Coronary artery (tissue), 2 donors: Measurements from ENCODE around the gene SPOP.
A peak's percentile ranks its signal among the peaks of the same experiment; 100 is the strongest.
"Not testable (repeated sequence)": the region's sequence is repeated elsewhere in the genome, so short reads cannot be mapped to it uniquely, and the experiment has no call there.

Source experiments
- DNase-seq: peaks from one replicate; pipeline ENCODE4 v3.0.0-alpha.2; 2017; ENCODE audit warnings: low spot score
- H3K27ac ChIP-seq, 2 donors: fragments of 200-600 bp; sonication (generic); one replicate each; pipeline ENCODE4 v1.5.1; 2016 to 2019
- H3K4me3 ChIP-seq: fragments of 200-600 bp; sonication (generic); 2 replicates; pipeline ENCODE4 v1.5.1; 2016; ENCODE audit warnings: mild to moderate bottlenecking, moderate library complexity
- TF ChIP-seq, protein P1 (sequence below): fragments of 200-600 bp; sonication (generic); IDR thresholded peaks from one replicate; pipeline ENCODE4 v1.5.1; 2019; ENCODE audit warnings: antibody characterized with exemption

SPOP gene

DNA sequence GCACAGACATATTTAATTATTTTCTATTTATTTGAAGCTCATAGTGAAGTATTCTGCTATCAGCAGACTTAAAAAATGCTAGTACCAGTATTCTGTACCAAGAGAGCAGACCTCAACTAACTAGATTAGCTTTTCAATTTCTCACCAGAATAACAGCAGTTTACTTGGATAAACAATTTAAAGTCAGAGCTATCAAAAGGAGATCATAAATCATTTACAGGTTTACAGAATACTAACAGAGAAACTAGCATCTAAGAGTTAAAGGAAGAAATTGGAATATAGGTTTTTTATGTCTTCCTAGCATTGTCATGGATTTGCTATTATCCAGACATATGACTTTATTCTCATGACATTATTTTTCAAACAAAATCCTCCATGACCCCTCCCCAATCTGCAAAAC is 3.4 kb downstream of the SPOP start:
- peak overlapping the region; percentile 59 to 96 for H3K27ac ChIP-seq

DNA sequence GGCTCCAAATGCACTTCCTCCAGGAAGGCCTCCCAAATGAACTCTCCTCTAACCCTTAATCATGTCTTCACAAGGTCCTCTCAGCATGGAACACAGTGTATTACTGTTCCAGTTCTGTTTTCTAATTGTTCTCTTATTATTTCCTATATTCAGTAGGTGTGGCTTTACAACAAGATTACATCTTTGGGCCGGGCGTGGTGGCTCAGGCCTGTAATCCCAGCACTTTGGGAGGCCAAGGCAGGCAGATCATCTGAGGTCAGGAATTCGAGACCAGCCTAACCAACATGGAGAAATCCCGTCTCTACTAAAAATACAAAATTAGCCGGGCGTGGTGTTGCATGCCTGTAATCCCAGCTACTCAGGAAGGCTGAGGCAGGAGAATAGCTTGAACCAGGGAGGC is 4.2 kb downstream of the SPOP start:
- Histone ChIP-seq H3K4me3 (peak overlapping the region; percentile 27), H3K27ac (peak overlapping the region in 1 of 2 donors; percentile 63)
- DNase-seq = not testable (repeated sequence)

More for the DNA sequence above, 3.4 kb downstream of the SPOP start:
- no peak for DNase-seq
- peak overlapping the region; percentile 92 for H3K4me3 ChIP-seq
- TF ChIP-seq, protein P1, sequence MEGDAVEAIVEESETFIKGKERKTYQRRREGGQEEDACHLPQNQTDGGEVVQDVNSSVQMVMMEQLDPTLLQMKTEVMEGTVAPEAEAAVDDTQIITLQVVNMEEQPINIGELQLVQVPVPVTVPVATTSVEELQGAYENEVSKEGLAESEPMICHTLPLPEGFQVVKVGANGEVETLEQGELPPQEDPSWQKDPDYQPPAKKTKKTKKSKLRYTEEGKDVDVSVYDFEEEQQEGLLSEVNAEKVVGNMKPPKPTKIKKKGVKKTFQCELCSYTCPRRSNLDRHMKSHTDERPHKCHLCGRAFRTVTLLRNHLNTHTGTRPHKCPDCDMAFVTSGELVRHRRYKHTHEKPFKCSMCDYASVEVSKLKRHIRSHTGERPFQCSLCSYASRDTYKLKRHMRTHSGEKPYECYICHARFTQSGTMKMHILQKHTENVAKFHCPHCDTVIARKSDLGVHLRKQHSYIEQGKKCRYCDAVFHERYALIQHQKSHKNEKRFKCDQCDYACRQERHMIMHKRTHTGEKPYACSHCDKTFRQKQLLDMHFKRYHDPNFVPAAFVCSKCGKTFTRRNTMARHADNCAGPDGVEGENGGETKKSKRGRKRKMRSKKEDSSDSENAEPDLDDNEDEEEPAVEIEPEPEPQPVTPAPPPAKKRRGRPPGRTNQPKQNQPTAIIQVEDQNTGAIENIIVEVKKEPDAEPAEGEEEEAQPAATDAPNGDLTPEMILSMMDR = no peak

DNA sequence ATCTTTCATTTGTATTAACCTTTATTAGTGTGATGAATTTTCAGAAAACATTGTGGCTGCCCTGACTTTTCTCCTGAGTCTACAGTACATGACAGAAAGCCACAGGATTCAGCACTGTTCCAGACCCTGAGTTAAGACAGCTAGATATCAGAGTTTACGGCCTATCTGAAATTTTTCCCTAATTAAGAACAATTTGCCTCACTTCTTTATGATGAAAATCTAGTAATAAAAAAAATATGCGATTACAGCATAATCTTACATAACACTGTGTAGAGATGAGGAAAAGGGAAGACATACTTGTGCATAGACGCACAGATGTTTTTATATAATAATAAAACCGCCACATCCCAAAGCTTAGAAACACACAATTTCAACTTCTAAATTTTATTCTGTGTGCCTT is 7.3 kb downstream of the SPOP start:
- TF ChIP-seq, protein P1 = no peak
- H3K4me3 ChIP-seq = no peak overlapping the region
- peak overlapping the region; percentile 29 to 37 for H3K27ac ChIP-seq

DNA sequence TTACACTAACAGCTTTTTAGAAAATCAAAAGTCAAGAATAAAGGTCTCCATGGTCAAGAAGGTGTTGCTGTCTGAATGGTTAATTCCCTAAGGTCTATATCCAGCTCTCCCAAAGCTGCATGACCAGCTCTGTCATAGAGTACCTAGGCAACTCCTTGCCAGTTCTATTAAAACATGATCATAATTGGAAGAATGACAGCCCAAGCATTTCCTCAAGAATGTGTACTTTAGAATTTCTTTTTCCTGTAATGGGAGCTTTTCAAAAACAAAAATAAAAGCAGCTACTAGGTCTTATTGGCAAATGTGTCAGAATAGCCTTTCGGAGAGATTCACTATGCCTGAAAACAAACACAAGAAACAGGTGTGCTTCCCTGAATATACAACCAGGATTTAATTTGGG is 7.9 kb downstream of the SPOP start:
- H3K27ac ChIP-seq = peak overlapping the region; percentile 29 to 50
- H3K4me3 ChIP-seq = no peak overlapping the region
- TF ChIP-seq, protein P1 = no peak
- no peak for DNase-seq

More for the DNA sequence above, 7.3 kb downstream of the SPOP start:
- no peak for DNase-seq

DNA sequence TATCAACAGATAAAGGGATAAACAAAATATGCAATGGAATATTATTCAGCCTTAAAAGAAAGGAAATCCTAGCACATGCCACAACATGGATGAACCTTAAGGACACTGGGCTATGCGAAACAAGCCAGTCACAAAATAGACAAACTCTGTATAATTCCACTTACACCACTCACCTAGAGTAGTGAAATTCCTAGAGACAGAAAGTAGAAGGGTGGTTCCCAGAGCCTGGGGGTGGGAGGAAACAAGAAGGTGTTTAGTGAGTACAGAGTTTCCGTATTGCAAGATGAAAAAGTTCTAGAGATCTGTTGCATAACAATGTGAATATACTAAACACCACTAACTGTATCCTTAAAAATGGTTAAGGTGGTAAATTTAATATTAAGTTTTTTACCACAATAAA is 10.0 kb downstream of the SPOP start:
- H3K27ac ChIP-seq = no peak overlapping the region
- TF ChIP-seq, protein P1 = no peak
- no peak for DNase-seq
- H3K4me3 ChIP-seq = no peak overlapping the region

DNA sequence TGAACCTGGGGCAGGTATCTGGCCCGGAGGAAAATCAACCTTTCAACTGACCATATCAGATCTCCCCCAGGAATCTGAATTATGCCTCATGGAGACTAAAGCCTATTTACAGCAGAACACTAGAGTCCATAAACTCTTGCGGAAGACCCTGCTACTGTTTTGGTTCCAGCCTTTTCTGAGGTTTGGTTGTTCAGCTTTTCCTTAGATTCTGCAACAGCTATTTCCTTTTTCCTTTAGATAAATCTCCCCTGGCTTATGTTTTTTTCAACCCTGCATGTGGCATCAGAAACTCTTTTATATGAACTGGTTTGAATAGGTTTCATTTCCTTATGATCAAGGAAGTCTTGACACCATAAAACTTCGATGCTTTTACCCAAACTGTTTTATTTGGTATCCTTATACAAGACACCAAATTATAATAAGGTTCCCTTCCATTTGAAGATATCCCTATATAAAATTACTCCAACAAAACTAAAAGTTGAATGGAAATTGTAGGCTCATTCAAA is 13.1 kb downstream of the SPOP start:
- Histone ChIP-seq H3K4me3 (no peak overlapping the region), H3K27ac (no peak overlapping the region)
- DNase-seq = no peak
- TF ChIP-seq, protein P1 = no peak

DNA sequence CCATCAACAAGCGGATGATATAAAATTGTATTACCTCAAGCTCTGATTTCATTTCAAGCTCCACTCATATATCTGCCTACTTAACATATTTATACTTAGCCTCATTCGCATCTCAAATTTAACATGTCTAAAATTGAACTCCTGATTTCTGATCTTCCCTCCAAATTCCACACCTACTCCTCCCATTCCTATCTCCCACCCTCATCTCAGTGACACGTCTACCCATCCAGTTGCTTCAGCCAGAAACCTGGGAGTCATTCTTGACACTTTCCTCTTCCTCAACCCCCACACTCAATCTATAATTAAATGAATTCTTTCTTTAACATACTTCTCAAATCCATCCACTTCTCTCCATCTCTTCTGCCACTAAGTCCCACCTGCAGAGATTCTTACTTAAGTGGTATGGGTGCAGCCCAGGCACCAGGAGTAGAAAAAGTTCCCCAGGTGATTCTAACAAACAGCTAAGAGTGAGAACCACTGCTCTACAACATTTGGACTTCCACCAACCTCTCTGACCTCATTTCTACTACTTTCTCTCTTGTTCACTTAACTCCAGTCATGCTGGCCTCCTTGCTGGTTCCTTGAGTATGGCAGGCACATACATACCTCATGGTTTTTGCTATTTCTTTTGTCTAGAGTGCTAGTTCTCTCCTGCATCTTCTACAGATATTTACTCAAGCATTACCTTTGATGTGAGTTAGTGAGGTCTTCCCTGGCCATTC is 18.1 kb downstream of the SPOP start:
- no peak overlapping the region for H3K27ac ChIP-seq
- TF ChIP-seq, protein P1 = no peak
- no peak for DNase-seq
- no peak overlapping the region for H3K4me3 ChIP-seq
